GM18520 (cell line): ENCODE measurements around the gene TLL2.

ENCODE experiments used
- ATAC-seq: cut with Tn5 transposase; IDR thresholded peaks from one replicate; pipeline ENCODE4 v1.9.1; 2021; ENCODE audit not compliant: unreplicated experiment

TLL2 gene

GRCh38 chr10:96509017-96509641 lies 4.6 kb downstream of the TLL2 start:
- ATAC-seq = no peak

- no peak for ATAC-seq
Observed at GRCh38 chr10:96507044-96507443, 6.7 kb downstream of the TLL2 start.

- no peak for ATAC-seq
Observed at GRCh38 chr10:96505150-96506136, 8.3 kb downstream of the TLL2 start.

GRCh38 chr10:96502561-96503282 lies 11.0 kb downstream of the TLL2 start:
- no peak for ATAC-seq

DNA sequence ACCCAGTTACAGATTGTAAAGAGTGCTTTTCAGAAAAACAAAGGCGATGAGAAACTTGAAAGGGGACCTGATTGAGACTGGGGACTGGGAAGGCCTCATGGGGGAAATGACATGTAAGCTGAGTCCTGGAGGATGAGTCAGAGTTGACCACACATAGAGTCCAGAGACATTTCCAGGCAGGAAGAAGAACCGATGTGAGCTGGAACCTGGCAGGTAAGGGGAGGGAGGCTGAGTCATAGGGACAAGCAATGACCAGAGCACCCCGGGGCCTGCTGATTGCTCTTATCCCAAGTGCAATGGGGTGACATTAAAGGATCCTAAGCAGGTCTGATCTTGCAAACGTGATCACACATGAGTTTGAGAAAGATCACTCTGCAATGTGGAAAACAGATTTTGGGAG lies 11.7 kb downstream of the TLL2 start:
- ATAC-seq = no peak

- no peak for ATAC-seq
Observed at GRCh38 chr10:96500519-96500918, 13.2 kb downstream of the TLL2 start.

DNA sequence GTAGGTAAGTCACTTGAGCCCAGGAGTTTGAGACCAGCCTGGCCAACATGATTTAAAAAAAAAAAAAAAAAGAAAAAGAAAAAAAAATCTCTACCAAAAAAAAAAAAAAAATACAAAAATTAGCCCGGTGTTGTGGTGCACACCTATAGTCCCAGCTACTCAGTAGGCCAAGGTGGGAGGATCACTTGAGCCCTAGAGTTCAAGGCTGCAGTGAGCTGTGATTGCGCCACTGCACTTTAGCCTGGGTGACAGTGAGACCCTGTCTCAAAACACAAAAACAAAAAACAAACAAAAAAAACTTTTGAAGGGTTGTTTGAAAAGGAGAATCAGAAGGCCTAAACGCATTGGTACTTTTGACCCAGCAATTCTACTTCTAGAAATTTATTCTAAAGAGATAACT lies 13.7 kb downstream of the TLL2 start:
- ATAC-seq = no peak

DNA sequence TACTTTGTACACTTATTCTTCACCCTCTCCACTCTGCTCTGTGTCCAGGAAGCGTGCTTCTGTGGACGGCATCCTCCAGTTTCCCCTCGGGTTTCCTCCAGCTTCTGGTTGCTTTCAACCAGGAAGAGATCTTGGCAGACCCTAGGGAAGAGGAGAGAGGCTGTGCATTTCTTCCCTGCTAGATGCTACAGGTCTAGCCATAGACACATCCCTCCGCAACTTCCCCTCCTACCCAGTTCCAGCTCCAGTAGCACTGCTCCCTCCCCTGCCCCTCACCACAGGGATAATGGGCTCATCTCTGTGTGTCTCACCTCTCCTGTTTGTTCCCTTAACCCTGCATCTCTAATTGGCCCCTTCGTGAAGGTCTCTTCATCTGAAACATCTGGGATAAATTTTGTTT lies 16.3 kb downstream of the TLL2 start:
- no peak for ATAC-seq

DNA sequence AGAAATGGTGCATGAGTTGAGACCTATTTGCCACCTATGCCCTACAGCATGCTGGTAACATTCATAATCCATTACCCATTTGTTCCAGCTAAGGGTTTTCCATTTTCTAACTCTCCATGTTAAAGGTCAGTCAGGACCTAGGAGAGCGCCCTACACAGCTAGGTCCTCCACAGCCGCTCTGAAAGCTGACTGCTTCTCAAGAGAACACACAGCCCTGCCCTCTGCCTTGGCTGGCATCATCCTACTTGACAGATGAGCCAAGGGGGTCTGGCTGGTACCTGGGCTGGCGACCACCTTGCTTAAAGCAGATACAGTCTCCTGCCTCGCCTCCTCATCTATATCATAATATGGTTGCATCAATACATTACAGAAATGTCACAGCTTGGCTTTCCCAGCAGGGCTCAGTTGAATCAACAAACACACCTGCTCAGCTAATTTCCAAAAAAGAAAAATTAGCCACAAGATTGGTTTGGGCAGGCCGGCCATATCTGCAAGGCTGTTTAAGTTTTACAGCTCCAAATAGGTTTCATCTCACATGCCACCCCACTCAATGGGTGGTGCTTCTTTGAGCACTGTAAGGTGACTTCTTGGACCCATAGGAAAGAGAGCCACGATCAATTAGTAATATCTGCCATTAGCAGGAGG lies 17.3 kb downstream of the TLL2 start:
- ATAC-seq = no peak

GRCh38 chr10:96495544-96495943 lies 18.2 kb downstream of the TLL2 start:
- ATAC-seq = no peak

GRCh38 chr10:96494694-96495093 lies 19.0 kb downstream of the TLL2 start:
- no peak for ATAC-seq

GRCh38 chr10:96493871-96494525 lies 19.7 kb downstream of the TLL2 start:
- no peak for ATAC-seq

DNA sequence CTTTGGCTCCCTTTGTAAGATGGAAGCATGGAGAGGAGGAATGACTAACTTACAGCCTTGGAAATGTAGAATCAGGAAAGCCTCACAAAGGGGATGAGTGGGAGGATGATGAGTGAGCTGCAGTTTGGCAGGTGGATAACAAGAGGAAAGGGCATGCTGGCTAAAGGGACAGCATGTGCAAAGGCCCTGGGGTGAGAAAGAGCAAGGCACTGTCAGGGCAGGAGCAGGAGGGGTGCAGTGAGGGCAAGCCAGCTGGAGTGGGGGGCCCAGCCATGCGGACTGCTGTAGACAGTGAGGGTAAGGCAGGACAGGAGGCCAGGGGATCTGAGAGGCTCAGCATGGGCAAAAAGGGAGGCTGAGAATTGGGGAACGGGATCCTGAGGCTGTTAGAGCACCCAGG lies 20.5 kb downstream of the TLL2 start:
- no peak for ATAC-seq

- ATAC-seq = no peak
Observed at GRCh38 chr10:96491303-96491702, 22.4 kb downstream of the TLL2 start.

GRCh38 chr10:96488161-96488935 lies 25.4 kb downstream of the TLL2 start:
- no peak for ATAC-seq

DNA sequence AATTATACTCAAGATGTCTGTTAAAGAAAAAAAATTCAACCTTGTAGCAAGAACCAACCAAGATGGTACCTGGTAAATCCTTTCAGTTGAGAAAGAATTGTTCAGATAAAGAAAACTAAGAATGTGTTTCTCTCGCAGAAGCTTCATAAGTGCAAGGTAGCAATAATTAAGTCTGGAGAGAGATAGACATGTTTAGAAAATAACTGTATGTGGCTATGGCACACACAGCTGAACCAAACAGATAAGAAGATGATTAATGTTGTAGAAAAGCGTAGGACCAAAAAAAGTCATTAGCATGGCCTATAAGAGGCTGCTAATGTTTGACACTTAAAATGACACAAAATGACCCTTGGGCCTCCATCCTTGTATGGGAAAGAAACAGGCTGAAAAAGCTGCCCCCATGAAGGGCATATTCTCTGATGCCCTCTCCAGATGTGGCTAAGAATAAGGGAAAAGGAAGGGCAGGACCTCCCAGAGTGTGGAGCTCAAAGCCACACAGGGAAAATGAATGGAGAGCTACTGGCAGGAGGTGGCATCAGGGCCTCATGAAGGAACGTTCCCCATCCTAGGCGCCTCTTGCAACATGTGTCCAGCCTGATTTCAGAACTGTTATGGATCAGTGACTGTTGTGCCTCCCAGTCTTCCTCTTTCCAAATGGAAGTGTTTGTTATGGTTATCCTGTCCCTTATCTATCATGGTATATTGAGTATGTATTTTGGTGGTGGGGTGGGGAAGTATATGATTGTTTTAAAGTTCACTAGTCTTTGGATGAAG lies 30.7 kb downstream of the TLL2 start:
- ATAC-seq = no peak

GRCh38 chr10:96478355-96478754 lies 35.4 kb downstream of the TLL2 start:
- ATAC-seq = no peak

DNA sequence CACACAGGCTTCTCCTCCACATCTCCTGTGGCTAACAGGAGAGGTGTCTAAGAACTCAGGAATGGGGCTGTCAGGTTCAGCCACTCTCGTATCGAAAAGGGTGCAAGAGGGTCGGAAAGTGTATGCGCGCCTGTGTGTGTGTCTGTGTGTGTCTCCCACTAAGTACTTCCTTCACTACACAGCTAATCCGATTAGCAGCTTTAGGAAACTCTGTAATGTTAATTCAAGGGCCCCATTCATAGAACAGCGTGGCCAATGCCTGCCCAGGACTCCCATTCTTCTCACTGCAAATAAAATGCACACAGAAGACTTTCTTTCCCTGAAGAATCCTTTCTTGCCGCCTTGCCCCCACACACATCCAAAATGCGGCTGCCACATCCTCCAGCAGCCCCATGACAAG lies 39.9 kb downstream of the TLL2 start:
- ATAC-seq = no peak

- no peak for ATAC-seq
Observed at GRCh38 chr10:96470116-96470743, 43.5 kb downstream of the TLL2 start.
